LNCaP clone FGC (cell line): ENCODE measurements around the gene PITPNM3.

Experiments
- DNase-seq: peaks from one replicate; pipeline ENCODE4 v3.0.0-alpha.2; 2011; ENCODE audit warnings: low read depth
- H3K4me3 ChIP-seq: 2 replicates; pipeline ENCODE4 v1.5.1; 2011; ENCODE audit warnings: mild to moderate bottlenecking, low read depth, low read length, control low read depth
- CTCF ChIP-seq: IDR thresholded peaks from 2 replicates; pipeline ENCODE4 v1.5.1; 2012; ENCODE audit warnings: mild to moderate bottlenecking; ENCODE audit not compliant: control insufficient read depth, insufficient read depth; ENCODE audit errors: extremely low read depth

Gene PITPNM3

GRCh38 chr17:6505425-6506142 lies 50.8 kb downstream of the PITPNM3 start:
- no peak overlapping the region for H3K4me3 ChIP-seq
- TF ChIP-seq CTCF, result no peak
- DNase-seq, result no peak

- no peak for DNase-seq
- H3K4me3 ChIP-seq, result no peak overlapping the region
- no peak for TF ChIP-seq CTCF
These were observed 52.6 kb downstream of the PITPNM3 start for GRCh38 chr17:6503641-6504195.

- no peak overlapping the region for H3K4me3 ChIP-seq
- no peak for DNase-seq
- TF ChIP-seq CTCF, result no peak
These were observed 53.4 kb downstream of the PITPNM3 start for GRCh38 chr17:6502871-6503509.

- no peak for TF ChIP-seq CTCF
- DNase-seq, result no peak
- H3K4me3 ChIP-seq, result no peak overlapping the region
These were observed 54.2 kb downstream of the PITPNM3 start for GRCh38 chr17:6502142-6502541.

- H3K4me3 ChIP-seq, result no peak overlapping the region
- TF ChIP-seq CTCF, result no peak
- DNase-seq, result no peak
These were observed 55.0 kb downstream of the PITPNM3 start for GRCh38 chr17:6501359-6501758.

GRCh38 chr17:6498901-6499540 lies 57.3 kb downstream of the PITPNM3 start:
- no peak overlapping the region for H3K4me3 ChIP-seq
- DNase-seq, result no peak
- no peak for TF ChIP-seq CTCF
